ENCODE data around the gene NGEF. TPM values are rescaled to one million over a fixed set of nuclear protein-coding genes. Genes with fewer than 3 reads are reported as not detected.

Gene NGEF
- total and polyA plus RNA-seq, 8 donors = 0.26 to 3.6 (median 1.4) TPM

GRCh38 chr2:233012301-233012971, 620 bp downstream of the NGEF start:
- H3K27me3 ChIP-seq = no peaks in the 10 kb centered on the region
- no peaks in the 10 kb centered on the region for H3K36me3 ChIP-seq
- no peak overlapping the region for H3K4me3 ChIP-seq
- H3K27ac ChIP-seq = no peak overlapping the region
- no peak for TF ChIP-seq CTCF (IDR thresholded peaks at IDR 0.05)
- H3K4me1 ChIP-seq = no peaks in the 10 kb centered on the region
- no peaks in the 10 kb centered on the region for H3K9me3 ChIP-seq
- DNase-seq = no peak
- ATAC-seq = peak; percentile 25
- intact Hi-C loops (cut with DNase I) = no loop called here

GRCh38 chr2:233011702-233012131, 1.3 kb downstream of the NGEF start:
- no peaks in the 10 kb centered on the region for H3K9me3 ChIP-seq
- no peak for TF ChIP-seq CTCF (IDR thresholded peaks at IDR 0.05)
- H3K36me3 ChIP-seq = no peaks in the 10 kb centered on the region
- no peaks in the 10 kb centered on the region for H3K27me3 ChIP-seq
- no peak for DNase-seq
- H3K4me3 ChIP-seq = no peak overlapping the region
- no peaks in the 10 kb centered on the region for H3K4me1 ChIP-seq
- intact Hi-C loops (cut with DNase I) = no loop called here
- no peak for ATAC-seq
- H3K27ac ChIP-seq = no peak overlapping the region

GRCh38 chr2:233011268-233011650, 1.8 kb downstream of the NGEF start:
- no peaks in the 10 kb centered on the region for H3K27me3 ChIP-seq
- no peaks in the 10 kb centered on the region for H3K36me3 ChIP-seq
- no peak for DNase-seq
- no peaks in the 10 kb centered on the region for H3K4me1 ChIP-seq
- intact Hi-C loops (cut with DNase I) = no loop called here
- no peak for TF ChIP-seq CTCF (IDR thresholded peaks at IDR 0.05)
- H3K4me3 ChIP-seq = no peak overlapping the region
- no peak overlapping the region for H3K27ac ChIP-seq
- H3K9me3 ChIP-seq = no peaks in the 10 kb centered on the region
- no peak for ATAC-seq

GRCh38 chr2:233010569-233011267, 2.3 kb downstream of the NGEF start:
- Histone ChIP-seq H3K4me3 (no peak overlapping the region), H3K27me3 (no peaks in the 10 kb centered on the region), H3K36me3 (no peaks in the 10 kb centered on the region), H3K4me1 (no peaks in the 10 kb centered on the region), H3K27ac (no peak overlapping the region), H3K9me3 (no peaks in the 10 kb centered on the region)
- ATAC-seq = no peak
- intact Hi-C loops (cut with DNase I) = no loop called here
- no peak for TF ChIP-seq CTCF (IDR thresholded peaks at IDR 0.05)
- DNase-seq = no peak

- ATAC-seq (no peak), DNase-seq (no peak)
- no peaks in the 10 kb centered on the region for H3K9me3 ChIP-seq
- no peaks in the 10 kb centered on the region for H3K4me1 ChIP-seq
- no peaks in the 10 kb centered on the region for H3K27me3 ChIP-seq
- no peak for TF ChIP-seq CTCF (IDR thresholded peaks at IDR 0.05)
- intact Hi-C loops (cut with DNase I) = no loop called here
- H3K4me3 ChIP-seq = no peak overlapping the region
- H3K27ac ChIP-seq = no peak overlapping the region
- H3K36me3 ChIP-seq = no peaks in the 10 kb centered on the region
These were observed 3.4 kb downstream of the NGEF start for GRCh38 chr2:233009661-233010060.

Measured in left lung (tissue), 10 donors.